GM19455 (cell line): ENCODE measurements around the gene FZD7.

Experiments used
- ATAC-seq: cut with Tn5 transposase; IDR thresholded peaks from one replicate; pipeline ENCODE4 v1.9.1; 2021; ENCODE audit not compliant: unreplicated experiment

FZD7 gene

DNA sequence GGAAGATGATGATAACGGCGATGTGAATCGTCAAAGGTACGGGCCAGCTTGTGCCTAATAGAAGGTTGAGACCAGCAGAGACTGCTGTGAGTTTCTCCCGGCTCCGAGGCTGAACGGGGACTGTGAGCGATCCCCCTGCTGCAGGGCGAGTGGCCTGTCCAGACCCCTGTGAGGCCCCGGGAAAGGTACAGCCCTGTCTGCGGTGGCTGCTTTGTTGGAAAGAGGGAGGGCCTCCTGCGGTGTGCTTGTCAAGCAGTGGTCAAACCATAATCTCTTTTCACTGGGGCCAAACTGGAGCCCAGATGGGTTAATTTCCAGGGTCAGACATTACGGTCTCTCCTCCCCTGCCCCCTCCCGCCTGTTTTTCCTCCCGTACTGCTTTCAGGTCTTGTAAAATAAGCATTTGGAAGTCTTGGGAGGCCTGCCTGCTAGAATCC is 3.0 kb downstream of the FZD7 start:
- ATAC-seq, result no peak

DNA sequence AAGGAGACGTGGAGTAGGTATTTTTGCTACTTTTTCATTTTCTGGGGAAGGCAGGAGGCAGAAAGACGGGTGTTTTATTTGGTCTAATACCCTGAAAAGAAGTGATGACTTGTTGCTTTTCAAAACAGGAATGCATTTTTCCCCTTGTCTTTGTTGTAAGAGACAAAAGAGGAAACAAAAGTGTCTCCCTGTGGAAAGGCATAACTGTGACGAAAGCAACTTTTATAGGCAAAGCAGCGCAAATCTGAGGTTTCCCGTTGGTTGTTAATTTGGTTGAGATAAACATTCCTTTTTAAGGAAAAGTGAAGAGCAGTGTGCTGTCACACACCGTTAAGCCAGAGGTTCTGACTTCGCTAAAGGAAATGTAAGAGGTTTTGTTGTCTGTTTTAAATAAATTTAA is 3.4 kb downstream of the FZD7 start:
- ATAC-seq, result no peak

DNA sequence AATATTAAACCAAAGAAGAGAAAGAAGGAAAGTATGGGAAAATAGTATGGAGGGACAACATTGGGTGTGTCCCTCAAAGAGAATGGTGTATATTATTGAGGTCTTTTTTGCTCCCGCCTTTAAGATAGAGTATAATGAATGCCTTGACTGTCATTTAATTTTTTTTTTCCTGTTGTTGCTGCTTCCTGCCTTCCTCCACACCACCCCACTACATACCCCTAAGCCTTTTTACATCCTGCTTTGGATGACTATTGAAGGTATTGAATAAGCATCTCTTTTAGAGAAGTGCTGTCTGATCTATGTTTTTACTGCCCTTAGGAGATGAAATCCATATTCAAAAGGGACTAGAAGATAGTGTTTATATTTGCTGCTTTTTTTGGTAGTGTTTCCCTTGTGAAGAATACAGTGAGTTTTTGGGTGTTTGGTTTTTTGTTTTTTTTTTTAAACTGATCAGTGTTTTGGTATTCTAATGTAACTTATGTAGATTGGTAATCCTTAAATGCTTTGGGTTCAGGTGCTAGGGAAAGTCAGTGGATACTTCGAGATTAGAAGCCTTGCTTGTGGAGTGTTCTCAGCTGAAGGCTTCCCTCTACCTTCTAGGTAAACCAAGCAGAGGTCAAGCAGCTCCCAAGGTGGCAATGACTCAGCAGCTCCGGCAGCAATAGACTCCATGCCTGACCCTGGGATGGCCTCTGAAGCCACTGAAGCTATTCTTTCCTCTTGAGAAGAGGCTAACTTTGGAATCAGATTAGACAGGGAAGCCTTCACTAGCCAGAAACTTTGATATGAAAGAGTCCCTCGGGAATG is 5.0 kb downstream of the FZD7 start:
- no peak for ATAC-seq

DNA sequence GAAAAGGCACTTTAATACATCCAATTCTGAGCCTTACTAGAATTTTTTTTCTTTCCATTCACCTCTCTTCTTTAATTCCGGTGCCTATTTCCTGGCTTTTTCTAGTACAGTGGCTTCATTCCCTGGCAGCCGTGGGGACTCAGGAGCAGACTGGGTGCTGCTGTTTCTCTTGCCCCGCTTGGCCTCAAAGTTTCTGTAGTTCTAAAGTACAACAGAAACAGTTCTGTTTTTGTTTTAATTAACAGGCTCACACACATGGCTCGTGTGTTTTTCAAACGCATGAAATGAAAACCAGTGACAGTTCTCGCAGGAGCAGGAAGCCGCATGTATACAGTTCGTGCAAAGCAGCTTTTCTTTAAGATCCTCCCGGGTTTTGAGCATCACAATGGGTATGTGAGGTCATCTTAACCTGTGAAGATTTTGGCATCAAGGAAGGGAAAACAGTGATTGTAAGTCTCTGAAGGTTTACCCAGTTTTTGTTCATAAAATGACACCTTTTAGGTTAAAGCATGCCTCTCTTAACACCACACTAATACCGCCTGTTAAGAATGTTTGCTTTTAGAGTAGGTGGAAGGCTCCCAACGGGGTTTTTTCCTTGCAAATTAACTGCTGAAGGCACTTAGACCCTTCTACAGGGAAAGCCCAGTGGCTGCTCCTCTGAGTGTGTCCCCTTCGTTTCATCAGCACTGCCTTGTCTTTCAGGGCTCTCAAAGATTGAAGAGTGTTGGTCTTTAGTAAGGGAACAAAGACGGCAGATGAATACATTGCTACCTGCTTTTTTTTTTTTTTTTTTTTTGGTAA is 5.8 kb downstream of the FZD7 start:
- ATAC-seq, result no peak

DNA sequence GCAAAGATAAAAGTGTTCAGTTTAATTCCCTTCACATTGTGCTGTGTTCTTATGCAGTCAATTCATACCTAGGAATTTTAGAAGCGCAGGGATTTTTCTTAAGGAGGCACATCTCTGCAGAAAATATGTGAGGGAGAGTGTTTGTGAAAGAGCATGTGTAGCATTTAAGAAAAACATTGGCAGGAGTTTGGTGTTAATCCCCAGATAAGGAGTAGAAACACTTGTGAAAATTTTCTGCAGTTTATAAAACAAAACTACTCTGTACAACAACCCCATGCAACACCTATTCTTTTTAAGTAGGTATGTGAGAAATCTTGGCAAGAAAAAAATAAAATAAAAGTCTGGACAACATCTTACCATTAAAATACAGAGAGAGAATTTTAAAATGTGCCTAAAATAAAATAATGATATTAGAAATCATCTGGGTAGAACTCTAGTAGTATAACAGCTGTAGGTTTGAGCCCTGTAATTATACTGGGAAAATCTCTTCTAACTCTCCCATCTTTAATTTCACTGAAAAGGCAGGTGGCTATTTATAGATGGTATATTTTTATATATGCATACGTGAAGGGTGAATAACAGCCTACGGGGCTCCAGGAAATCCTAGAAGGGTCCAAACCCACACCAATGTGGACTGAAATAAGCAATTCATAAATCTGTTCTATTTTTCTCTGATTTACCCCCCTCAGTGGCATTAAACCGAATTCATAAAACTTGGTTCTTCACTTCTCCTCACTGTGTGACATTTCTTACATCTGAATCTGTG is 6.6 kb downstream of the FZD7 start:
- ATAC-seq, result no peak

DNA sequence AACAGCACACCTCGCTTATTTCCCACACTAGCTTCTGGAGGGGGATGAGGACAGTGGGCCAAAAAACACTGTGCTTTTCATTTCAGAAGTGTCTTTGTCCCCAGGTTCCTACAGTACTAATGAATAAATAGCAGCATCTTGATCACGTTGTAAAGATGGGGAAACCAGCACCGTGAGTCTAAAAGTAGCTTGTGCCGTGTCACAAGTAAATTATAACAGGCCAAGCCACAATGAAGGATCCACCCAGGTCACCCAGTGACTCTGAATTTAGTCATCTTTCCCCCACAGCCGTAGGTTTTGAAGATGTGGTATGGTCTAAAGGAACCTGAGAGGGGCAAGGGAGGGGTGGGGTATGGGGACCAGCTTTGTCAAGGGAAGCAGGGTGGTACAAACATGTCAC is 8.8 kb downstream of the FZD7 start:
- no peak for ATAC-seq

DNA sequence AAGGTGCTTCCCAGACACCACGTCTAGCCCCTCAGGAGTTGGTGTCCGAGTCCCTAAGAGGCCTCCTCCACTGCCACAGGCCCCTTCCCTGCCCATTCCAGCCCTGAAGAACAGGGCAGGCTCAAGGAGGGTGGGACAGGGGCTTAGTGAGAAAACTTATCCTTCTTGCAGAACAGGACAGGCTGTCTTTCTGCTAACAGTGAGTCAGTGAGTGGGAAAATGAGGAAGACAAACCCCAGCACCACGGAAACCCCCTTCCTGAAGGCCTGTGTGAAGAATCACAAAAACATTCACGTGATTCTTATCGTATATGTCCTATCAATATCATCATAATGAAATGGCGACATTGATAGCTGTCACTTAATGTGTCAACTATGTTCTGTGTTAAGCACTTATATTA is 9.8 kb downstream of the FZD7 start:
- no peak for ATAC-seq

DNA sequence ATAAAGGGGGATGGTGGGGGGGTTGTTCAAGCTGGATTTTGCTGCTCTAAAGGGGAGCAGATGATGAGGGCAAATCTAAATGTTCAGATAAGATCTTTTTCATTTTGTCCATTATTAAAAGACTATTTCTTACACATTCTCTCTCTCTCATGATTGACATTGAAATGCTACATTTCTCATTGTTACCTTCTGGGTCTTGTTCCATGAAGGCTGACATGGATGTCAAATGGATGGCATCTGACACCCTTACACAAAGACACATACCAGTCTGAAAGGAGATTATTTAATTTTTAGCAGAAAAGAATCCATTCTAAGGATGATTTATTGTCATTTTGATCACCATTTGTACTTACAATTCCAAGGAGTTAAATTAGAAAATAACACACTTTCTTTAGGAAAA is 11.1 kb downstream of the FZD7 start:
- ATAC-seq, result no peak

DNA sequence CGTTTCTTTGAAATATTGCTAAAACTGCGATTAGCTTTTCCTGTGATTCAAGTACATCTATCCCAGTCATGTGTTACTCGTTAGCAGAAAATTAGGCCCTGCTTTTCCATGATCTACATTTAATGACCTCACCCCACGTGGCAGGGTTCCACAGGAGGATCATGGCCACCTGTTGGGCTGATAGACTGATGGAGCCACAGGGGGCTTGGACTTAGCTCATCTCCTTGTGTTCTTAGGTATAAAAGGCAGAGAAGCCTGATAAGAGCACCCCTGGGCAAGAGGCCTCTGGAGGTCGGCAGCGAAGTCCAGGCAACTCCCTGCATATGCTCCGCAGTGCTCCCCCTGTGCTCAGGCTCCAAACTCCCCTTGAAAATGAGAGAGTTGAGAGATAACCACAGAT is 12.9 kb downstream of the FZD7 start:
- no peak for ATAC-seq

DNA sequence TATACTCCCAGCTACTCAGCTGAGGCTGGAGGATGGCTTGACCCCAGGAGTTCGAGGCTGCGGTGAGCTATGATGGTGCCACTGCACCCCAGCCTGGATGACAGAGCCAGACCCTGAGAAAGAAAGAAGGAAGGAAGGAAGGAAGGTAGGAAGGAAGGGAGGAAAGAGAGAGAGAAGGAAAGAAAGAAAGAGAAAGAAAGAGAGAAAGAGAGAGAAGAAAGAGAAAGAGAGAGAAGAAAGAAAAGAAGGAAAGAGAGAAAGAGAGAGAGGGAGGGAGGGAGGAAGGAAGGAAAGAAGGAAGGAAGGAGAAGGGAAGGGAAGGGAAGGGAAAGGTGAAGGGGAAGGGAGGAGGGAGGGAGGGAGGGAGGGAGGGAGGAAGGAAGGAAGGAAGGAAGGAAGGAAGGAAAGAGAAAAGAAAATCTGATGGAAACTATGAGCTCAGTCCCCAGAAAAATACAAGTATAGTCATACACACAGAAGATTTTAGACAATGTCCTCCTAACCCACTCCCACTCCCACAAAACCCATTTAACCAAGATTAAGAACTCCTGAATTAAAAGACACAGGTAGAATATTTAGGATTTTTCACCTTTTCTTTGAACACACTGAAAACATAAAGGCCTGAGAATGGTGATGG is 15.6 kb downstream of the FZD7 start:
- no peak for ATAC-seq

DNA sequence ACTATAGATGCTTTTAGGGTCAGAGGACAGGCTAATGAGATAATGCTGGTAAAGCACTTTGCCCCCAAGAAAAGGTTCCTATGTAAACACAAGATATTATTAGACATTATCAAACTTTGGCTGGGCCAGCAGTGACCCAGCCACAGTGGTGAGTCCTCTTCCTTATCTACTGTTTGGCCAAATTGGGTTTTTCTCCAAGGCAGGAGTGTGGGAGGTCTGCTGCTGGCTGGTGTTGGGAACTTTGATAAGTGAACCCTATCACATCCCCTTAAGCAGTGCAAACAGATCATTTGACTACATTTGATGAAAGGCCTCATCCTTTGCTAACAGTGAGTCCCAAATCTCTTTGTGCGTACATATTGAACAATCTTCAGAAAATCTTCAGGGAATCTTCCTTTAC is 16.2 kb downstream of the FZD7 start:
- ATAC-seq, result no peak

DNA sequence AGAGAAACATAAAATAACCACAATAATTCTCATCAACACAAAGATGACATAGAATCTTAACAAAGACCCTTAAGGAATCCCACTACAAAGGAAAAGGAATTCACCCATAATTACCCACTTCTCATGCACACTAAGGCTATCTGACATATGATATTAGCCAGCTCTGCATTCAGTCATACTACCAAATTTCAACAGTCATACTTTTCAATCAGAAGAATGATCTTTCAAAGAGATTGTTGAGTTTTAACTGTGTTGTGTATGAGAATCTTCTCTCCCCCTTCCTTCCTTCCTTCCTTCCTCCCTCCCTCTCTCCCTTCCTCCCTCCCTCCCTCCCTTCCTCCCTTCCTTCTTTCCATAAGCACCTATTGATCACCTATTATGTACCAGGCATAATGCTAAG is 17.0 kb downstream of the FZD7 start:
- ATAC-seq, result no peak

DNA sequence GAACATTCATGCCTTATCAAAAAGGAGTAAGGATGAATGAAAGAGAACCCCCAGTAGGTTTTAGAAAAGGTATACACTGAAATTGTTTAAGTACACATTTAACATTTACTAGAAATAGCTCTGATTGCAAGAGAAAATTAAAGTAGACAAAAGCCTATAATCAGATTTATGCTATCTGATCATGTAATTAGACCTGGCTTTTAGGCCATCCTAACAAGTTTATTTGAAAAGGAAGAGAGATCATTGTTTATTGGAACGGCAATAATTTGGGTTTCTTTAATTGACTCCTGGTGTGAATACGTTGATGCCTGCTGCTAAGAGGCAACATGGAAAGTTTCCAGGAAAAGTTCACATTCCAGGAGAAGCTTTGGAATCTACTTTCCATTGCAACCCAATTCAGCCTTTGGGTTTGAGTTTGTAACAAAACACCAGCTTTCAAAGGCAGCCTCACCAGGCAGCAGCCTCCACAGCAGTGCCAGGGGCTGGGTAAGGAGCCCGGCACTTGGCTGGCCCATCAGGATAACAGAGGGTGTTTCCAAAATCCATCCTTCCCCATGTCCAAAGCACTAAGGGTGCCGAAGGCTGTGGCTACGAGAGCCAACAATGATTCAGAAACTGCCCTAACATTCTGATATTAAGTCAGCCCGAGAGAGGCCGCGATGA is 18.0 kb downstream of the FZD7 start:
- ATAC-seq, result no peak

DNA sequence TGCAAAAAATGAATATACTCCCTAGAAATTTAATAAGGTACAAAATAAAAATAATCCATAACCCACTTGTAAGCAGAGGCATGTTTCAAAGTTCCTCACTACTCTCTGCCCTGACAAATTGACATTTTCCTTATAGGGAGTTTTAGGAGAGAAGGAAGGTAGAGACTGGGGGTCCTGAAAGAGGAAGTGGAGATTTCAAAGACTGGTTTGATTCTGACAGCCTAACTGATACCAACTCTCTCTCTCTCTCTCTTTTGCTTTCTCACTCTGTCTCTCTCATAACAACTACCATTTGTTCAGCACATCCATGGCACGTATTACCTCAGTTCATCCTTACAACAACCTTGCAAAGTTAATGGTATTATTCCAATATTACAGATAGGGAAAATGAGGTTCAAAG is 18.6 kb downstream of the FZD7 start:
- ATAC-seq, result no peak

DNA sequence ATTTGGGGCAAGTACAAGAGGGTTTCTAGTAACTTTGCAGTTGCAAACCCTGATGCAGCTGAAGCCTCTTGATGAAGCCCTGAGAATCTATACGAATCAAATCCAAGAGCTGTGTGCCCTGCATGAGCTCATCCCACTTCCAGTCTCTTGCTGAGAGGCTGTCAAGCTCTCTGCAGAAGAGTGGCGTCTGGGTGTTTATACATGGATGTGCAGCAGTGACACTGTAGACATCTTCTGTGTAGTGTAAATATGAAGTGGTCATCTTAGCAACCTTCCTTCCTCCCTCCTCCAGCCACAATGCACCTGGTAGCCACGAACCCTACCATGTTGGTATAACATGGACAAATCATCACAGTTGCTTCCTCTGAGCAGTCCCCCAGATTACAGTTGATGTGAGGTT is 21.0 kb downstream of the FZD7 start:
- no peak for ATAC-seq

DNA sequence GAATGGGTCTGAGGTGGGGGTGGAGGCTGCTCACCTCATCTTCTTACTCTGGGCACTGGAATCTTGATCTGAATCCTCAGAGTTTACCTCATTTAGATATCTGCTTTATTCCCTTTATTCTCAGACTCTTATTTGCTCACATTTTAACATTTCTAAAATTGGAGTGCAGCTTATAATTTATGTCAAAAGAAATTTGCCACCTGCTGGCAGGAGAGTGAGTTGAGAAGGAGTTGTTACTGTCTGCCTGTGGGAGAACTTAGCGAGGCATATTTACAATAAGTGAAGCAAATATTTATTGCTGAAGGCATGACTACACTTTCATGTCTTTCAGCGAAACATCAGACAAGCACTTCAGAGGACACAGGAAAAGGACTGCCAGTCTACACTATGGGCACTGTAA is 23.0 kb downstream of the FZD7 start:
- no peak for ATAC-seq

DNA sequence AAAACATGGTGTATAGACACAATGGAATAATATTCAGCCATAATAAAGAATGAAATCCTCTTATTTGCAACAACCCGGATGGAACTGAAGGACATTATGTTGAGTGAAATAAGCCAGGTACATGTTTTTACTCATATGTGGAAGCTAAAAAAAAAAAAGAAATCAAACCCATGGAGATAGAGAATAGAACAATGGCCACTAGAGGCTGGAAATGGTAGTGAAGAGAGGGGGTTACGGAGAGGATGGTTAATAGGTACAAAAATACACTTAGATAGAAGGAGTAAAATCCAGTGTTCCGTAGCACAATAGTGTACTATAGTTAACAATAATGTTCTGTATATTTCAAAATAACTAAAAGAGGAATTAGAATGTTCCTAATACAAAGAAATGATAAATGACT is 26.6 kb downstream of the FZD7 start:
- no peak for ATAC-seq

DNA sequence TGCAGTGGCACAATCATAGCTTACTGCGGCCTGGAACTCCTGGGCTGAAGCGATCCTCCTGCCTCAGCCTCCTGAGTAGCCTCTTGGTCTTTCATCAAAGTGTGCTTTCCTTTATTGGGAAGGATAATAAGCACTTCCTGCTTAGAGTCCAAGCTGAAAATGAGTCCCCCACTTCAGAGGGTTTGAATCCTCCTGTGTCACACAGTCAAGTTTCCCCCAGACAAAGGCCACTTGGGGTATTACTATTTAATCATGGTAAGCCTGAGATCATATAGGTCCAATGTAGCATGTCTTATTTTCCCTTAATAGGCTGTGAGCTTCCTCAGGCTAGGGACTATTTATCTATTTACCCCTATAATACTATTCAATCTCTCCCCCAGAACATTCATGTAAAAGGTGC is 28.0 kb downstream of the FZD7 start:
- no peak for ATAC-seq

DNA sequence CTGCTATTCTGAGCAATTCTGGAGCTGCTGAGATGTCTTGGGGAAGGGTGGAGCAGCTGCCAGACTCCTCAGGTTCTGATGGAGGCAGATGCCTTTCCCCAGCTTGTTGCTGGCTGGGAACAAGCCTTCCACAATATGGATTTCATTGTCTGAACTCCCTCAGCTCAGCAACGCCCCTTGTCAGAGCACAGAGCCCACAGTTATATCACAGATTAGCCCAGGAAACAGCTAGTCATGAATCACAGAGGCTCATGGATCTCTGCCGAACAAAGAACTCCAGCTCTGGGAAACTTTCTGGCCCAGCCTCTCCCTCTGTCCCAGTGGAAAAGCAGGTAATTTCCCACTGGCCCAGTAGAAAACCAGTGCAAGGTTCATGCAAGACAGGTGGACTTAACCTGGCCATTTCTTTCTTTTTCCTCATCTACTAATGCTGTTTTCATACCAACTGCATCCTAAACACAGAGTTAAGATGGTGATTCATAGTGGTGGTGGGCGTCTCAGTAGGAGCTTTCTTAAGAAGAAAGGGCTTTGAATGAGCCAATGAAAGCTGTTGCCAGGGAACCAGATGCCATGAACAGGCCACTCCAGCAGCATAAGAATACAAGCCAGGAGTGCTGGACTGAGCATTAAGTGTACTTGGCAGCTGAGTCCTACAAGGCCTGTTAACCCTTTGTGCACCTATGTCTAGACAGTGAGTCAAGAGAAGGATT is 30.7 kb downstream of the FZD7 start:
- ATAC-seq, result no peak

DNA sequence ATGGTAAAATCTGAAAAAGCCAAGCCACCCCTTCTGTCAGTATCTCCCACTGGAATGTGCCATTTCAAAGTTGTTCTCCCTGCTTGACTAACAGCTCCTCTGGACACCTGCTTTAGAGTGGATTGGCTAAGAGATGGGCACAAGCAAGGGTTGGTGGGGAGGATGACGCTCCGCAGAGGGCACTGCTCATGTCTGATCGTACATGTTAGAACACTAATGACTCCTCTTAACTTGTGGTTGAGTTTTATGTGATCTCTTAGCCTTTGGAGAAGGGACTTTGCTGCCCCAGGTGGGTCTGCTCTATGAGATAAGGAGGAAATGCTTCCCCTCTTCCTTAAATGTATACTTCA is 31.2 kb downstream of the FZD7 start:
- ATAC-seq, result no peak
